Kidney epithelial cell (primary cell): ENCODE results near the gene TBC1D5. TPM values are rescaled to one million over a fixed set of nuclear protein-coding genes. Genes with fewer than 3 reads are reported as not detected.

Experiments
- DNase-seq: peaks from one replicate; pipeline ENCODE4 v3.0.0-alpha.2; 2010; ENCODE audit warnings: low read depth
- H3K27me3 ChIP-seq: 2 replicates; pipeline ENCODE4 v1.6.0; 2011; ENCODE audit warnings: low read length; ENCODE audit not compliant: control insufficient read depth, insufficient read depth
- H3K36me3 ChIP-seq: 2 replicates; pipeline ENCODE4 v1.5.1; 2011; ENCODE audit warnings: low read length; ENCODE audit not compliant: control insufficient read depth, insufficient read depth
- H3K4me3 ChIP-seq: 2 replicates; pipeline ENCODE4 v1.5.1; 2011; ENCODE audit warnings: low read depth, mild to moderate bottlenecking, control low read depth, low read length
- CTCF ChIP-seq: IDR thresholded peaks from 2 replicates; pipeline ENCODE4 v1.5.1; 2011; ENCODE audit warnings: mild to moderate bottlenecking, moderate library complexity, low read length, control low read depth, inconsistent platforms; ENCODE audit not compliant: insufficient read depth, poor library complexity, severe bottlenecking
- total RNA-seq: library from RNA; depleted of rRNA; stranded (reverse); fragments of >200 nt; gene quantifications from 2 replicates; pipeline ENCODE4 v1.2.3, GENCODE V29; 2015

Gene TBC1D5
- total RNA-seq, 1 donor from 2014 or later: 100 TPM

GRCh38 chr3:17554078-17554477 lies 188.4 kb downstream of the TBC1D5 start:
- no peaks in the 10 kb centered on the region for H3K36me3 ChIP-seq
- no peak for DNase-seq
- H3K27me3 ChIP-seq: no peaks in the 10 kb centered on the region
- H3K4me3 ChIP-seq: no peak overlapping the region
- no peak for TF ChIP-seq CTCF

- Histone ChIP-seq H3K4me3 (no peak overlapping the region), H3K36me3 (no peaks in the 10 kb centered on the region), H3K27me3 (no peaks in the 10 kb centered on the region)
- no peak for TF ChIP-seq CTCF
- no peak for DNase-seq
Observed at GRCh38 chr3:17553080-17553479, 189.4 kb downstream of the TBC1D5 start.

- H3K36me3 ChIP-seq: no peaks in the 10 kb centered on the region
- no peaks in the 10 kb centered on the region for H3K27me3 ChIP-seq
- TF ChIP-seq CTCF: no peak
- H3K4me3 ChIP-seq: no peak overlapping the region
- no peak for DNase-seq
Observed at GRCh38 chr3:17552351-17552750, 190.1 kb downstream of the TBC1D5 start.

GRCh38 chr3:17551895-17552294 lies 190.5 kb downstream of the TBC1D5 start:
- TF ChIP-seq CTCF: no peak
- DNase-seq: no peak
- Histone ChIP-seq H3K27me3 (no peaks in the 10 kb centered on the region), H3K4me3 (no peak overlapping the region), H3K36me3 (no peaks in the 10 kb centered on the region)

GRCh38 chr3:17551333-17551732 lies 191.1 kb downstream of the TBC1D5 start:
- no peaks in the 10 kb centered on the region for H3K36me3 ChIP-seq

More at GRCh38 chr3:17551333-17551732, 191.1 kb downstream of the TBC1D5 start:
- H3K27me3 ChIP-seq: no peaks in the 10 kb centered on the region
- H3K4me3 ChIP-seq: no peak overlapping the region
- TF ChIP-seq CTCF: no peak
- DNase-seq: no peak
